Central memory CD8-positive, alpha-beta T cell (primary cell): ENCODE results near the gene NCAM2.

Source experiments
- ATAC-seq: fragments of 150-1000 bp; cut with Tn5 transposase; replicated peaks from 2 replicates; pipeline ENCODE4 v1.10.0; 2022; ENCODE audit warnings: mild to moderate bottlenecking, moderate FRiP score, moderate number of reproducible peaks; ENCODE audit not compliant: poor library complexity, severe bottlenecking; ENCODE audit errors: extremely low read depth
- DNase-seq, 2 donors: peaks; one replicate each; pipeline ENCODE4 v3.0.0; 2021; ENCODE audit warnings: low spot score in 2 of 2
- H3K27ac Mint-ChIP-seq: one replicate; pipeline ENCODE4 v1.8.0; 2022; ENCODE audit warnings: low read depth, mild to moderate bottlenecking, moderate library complexity, mixed read lengths
- H3K27me3 Mint-ChIP-seq: one replicate; pipeline ENCODE4 v1.8.0; 2022; ENCODE audit warnings: mixed read lengths
- H3K36me3 Mint-ChIP-seq: one replicate; pipeline ENCODE4 v1.8.0; 2022; ENCODE audit warnings: mild to moderate bottlenecking, moderate library complexity, mixed read lengths; ENCODE audit not compliant: insufficient read depth
- H3K4me1 Mint-ChIP-seq: one replicate; pipeline ENCODE4 v1.8.0; 2022; ENCODE audit warnings: mixed read lengths
- H3K4me3 Mint-ChIP-seq: one replicate; pipeline ENCODE4 v1.8.0; 2022; ENCODE audit warnings: mild to moderate bottlenecking, moderate library complexity, mixed read lengths
- H3K9me3 Mint-ChIP-seq: one replicate; pipeline ENCODE4 v1.8.0; 2022; ENCODE audit warnings: mixed read lengths

The NCAM2 gene

DNA sequence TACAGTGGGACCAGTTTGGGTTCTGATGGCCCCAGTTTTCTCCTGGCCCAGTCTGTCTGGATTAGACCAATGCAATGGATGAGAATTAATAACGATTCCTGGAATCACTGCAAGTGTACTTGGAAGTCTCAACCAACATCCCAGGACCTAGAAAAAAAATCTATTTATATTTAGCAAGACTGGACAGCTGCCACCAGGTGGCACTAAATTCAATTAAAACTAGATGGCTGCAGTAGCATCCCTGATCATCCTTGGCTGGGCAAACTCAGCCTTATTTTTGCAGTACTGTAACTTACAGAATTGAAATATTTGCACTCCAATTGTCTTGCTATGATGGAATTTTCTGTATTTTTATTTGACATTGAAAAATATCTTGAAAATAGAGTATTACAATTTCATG lies 165.7 kb downstream of the NCAM2 start:
- Mint-ChIP-seq H3K4me3 (no peak overlapping the region), H3K4me1 (no peaks in the 10 kb centered on the region), H3K9me3 (peaks cover 6% of the 10 kb centered on the region), H3K36me3 (no peaks in the 10 kb centered on the region), H3K27ac (no peak overlapping the region), H3K27me3 (no peaks in the 10 kb centered on the region)
- ATAC-seq (no peak), DNase-seq (no peak)

DNA sequence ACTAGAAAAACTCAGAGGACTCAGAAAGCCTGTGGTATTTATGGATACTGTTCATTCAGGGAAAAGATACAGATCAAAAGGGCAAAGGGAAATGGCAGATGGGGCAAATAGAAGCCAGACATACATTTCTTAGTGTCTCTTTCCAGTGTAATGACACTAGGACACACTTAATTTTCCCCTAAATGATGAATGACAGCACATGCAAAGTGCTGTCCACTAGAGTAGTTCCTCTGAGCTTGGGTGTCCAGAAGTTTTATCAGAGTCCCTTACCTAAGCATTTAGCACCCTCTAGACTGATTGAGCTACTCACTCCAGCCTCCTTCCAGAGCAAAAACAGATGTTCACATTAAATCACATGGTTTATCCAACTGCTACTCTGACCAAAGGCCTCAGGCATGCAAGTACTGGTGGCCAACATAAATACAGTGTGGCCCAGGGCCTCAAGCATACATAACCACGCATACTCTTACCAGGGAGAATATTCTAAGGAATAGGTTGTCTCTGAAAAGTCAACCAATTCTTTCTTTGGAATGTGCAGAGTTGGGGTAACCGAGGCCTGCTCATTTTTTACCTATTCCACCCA lies 166.9 kb downstream of the NCAM2 start:
- Mint-ChIP-seq H3K27me3 (no peaks in the 10 kb centered on the region), H3K4me1 (no peaks in the 10 kb centered on the region), H3K4me3 (no peak overlapping the region), H3K36me3 (no peaks in the 10 kb centered on the region), H3K27ac (no peak overlapping the region), H3K9me3 (peaks cover 6% of the 10 kb centered on the region)
- DNase-seq (no peak), ATAC-seq (no peak)

DNA sequence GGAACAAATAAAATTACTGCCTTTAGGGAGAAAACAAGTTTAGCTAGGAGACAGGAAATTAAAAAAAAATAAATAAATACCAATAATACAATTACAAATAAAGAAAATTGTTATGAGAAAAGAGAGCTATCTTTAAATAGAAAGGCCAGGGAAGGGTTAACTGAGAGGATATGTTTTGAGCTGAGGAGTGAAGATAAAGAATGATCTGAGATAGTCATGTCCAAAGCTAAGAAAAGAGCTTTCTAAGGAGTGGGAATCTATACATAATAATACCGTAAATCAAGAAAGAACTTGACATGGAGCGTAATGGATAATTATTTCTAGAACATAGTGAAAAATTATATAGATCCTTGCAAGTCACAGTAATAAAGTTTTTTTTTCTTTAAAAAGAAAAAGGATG lies 176.5 kb downstream of the NCAM2 start:
- Mint-ChIP-seq H3K36me3 (no peaks in the 10 kb centered on the region), H3K4me3 (no peak overlapping the region), H3K4me1 (no peaks in the 10 kb centered on the region), H3K27ac (no peak overlapping the region), H3K9me3 (peaks cover 13% of the 10 kb centered on the region), H3K27me3 (no peaks in the 10 kb centered on the region)
- ATAC-seq (no peak), DNase-seq (no peak)

DNA sequence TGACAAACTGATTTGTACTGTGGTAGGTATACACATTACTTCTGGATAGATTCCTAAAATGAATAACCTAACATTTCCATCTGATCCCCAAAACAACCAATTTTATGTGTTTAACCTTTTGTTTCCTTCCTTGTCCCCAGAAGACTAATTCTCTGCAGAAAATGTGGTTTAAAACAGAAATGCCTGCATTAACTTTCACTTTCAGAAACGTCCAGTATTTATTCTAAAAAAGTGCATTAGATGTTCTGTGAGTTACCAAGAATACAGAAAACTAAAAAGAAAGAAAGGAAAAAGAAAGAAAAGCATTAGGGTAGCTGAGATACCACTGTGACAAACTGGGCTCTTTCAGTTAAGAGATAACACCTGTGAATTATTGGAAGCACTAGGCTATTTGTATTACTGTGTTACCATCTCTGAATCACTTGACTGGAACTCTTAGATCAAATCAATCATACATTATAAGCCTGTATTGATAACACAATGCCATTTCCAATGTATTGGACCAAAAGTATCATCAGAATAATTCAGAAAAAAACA lies 177.7 kb downstream of the NCAM2 start:
- Mint-ChIP-seq H3K9me3 (peaks cover 13% of the 10 kb centered on the region), H3K27me3 (no peaks in the 10 kb centered on the region), H3K4me3 (no peak overlapping the region), H3K4me1 (no peaks in the 10 kb centered on the region), H3K27ac (no peak overlapping the region), H3K36me3 (no peaks in the 10 kb centered on the region)
- ATAC-seq (no peak), DNase-seq (no peak)

DNA sequence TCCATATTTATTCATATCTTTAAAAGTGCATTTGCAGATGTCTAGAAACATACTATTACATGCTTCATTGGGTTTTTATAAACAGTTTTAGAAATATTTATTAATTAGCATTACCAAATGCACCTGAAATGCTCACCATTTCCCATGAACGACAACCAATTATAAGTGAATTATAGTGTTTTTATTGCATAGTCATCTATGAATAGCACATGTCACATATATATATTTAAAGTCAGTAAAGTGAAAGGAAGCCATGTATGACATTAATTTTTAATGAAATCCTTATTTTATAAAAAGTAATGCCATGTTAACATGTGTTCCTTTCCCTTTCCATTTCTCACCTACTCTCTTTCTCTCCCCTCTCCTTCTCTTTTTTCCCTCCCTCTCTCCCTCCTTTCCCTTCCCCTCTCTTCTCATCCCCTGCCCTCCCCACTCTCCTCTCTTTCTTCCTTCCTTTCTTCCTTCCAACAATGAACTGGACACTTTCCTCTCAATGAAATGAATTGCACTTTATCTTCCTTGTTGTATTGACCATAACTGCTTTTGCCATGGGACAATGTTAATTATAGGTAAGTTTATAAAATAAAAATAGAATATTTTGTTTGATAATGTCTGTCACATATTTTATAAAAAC lies 179.3 kb downstream of the NCAM2 start:
- Mint-ChIP-seq H3K36me3 (no peaks in the 10 kb centered on the region), H3K4me1 (no peaks in the 10 kb centered on the region), H3K4me3 (no peak overlapping the region), H3K9me3 (peaks cover 13% of the 10 kb centered on the region), H3K27me3 (no peaks in the 10 kb centered on the region), H3K27ac (no peak overlapping the region)
- ATAC-seq (no peak), DNase-seq (no peak)

DNA sequence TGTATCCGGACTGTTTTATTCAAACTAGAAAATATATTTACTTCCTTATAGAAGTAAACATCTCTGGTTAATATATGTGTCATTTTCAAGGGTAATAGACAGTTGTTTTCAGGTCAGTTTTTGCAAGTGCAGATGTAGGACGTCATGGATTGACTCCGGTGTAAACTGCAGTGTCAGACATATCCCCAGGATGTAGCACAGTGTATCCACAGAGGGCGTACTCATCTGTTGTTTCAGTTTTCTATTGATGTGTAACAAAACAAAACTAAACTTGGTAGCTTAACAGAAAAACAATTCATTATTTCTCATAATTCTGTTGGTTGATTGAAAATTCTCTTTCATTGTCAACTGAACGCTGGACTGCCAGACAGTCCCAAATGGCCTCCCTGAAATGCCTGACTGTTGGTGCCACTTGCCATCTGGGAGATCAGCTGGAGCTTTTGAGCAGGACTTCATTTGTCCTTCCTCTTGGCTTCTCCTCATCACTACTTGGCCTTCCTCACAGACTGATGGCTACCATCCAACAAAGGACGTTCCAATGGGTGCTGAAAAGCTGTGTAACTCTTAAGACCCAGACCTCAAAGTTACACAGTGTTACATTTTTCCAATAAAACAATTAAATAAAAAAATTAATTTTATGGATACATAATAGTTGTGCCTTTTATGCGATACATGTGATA lies 181.6 kb downstream of the NCAM2 start:
- Mint-ChIP-seq H3K36me3 (no peaks in the 10 kb centered on the region), H3K4me3 (no peak overlapping the region), H3K4me1 (no peaks in the 10 kb centered on the region), H3K27ac (no peak overlapping the region), H3K9me3 (peaks cover 12% of the 10 kb centered on the region), H3K27me3 (no peaks in the 10 kb centered on the region)
- DNase-seq, result no peak
- ATAC-seq, result no peak

DNA sequence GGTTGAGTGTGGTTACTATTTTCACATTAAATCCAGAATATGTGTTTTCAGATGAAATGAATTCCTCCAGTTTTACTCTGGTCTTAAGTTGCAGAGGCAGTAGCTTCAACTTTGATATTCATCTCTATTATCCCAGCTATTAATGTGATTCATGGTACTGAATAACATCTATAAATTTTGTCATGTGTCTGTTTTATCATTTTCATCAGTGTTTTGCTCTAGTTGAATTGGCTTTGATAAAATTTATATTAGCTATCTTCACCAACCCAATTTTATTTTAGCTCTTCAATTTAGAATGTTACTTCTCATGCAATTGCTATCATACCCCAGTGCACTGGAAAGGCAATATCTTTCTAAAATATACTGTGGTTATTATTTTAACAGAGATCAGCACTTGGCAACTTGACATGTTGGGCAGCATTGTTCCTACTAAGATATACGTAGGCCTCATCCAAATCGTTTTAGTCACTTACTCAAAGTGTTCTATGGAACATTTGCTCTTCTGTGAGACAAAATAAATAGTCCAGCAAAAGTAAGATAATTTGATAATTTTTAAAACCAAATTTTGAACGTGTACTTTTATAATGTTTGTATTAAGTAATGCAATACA lies 184.3 kb downstream of the NCAM2 start:
- no peak for ATAC-seq
- no peaks in the 10 kb centered on the region for H3K27me3 Mint-ChIP-seq
- H3K9me3 Mint-ChIP-seq, result peaks cover 5% of the 10 kb centered on the region
- no peak overlapping the region for H3K4me3 Mint-ChIP-seq
- no peak overlapping the region for H3K27ac Mint-ChIP-seq
- DNase-seq, result no peak
- H3K4me1 Mint-ChIP-seq, result no peaks in the 10 kb centered on the region
- no peaks in the 10 kb centered on the region for H3K36me3 Mint-ChIP-seq

DNA sequence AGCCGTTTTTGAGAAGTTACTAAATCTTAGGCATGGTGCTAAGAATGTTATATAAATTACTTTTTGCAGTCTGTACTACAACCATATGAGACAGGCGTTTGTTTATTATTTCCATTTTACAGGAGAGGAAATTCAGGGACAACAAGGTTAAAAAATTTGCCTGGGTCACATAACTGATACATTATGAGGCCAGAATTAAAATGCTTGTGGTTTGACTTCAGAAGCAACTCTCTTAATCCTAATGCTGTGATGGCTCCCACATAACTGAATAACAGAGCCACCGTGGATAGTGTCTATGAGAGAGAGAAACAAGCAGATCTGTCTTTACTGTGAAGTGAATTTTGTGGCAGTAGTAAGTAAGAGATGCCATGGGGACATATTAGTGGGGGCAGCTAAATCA lies 184.9 kb downstream of the NCAM2 start:
- no peaks in the 10 kb centered on the region for H3K27me3 Mint-ChIP-seq
- no peak for ATAC-seq
- DNase-seq, result no peak
- no peaks in the 10 kb centered on the region for H3K4me1 Mint-ChIP-seq
- no peak overlapping the region for H3K4me3 Mint-ChIP-seq
- no peaks in the 10 kb centered on the region for H3K36me3 Mint-ChIP-seq
- H3K27ac Mint-ChIP-seq, result no peak overlapping the region
- H3K9me3 Mint-ChIP-seq, result peaks cover 5% of the 10 kb centered on the region

DNA sequence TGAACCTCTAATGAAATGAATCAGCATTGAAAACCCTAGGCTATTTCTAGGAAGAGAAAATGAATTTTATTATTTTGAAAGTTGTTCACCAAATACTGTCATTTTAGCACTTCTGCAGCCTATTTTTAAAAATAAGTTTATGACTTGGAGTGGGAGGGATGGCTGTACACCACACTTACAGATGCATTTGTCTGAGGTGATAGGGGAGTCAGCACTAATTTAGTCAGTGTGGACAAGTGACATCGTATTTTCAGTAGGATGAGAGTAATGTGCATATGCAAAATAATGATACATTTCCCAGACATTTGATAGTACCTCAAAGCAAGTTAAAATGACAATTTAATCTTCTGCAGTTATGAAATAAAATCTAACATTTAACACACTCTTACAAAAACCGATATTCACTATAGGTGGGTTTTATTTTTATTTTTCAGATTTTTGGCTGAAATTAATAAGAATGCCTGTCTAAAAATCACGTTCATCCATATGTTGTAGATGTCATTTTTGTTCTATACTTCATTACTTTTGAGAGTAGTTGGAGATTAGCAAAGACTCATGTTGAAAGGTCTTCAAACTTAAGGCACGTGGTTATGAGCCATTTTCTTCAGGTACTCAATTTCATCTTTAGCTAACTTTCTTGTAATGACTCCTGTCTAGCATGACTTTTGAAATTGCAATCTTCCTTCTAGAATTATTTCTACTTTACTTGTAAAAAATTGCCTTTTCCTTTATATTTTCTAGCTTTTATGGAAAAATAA lies 186.7 kb downstream of the NCAM2 start:
- ATAC-seq (no peak), DNase-seq (no peak)
- H3K9me3 Mint-ChIP-seq, result peaks cover 5% of the 10 kb centered on the region
- no peaks in the 10 kb centered on the region for H3K36me3 Mint-ChIP-seq
- H3K27me3 Mint-ChIP-seq, result no peaks in the 10 kb centered on the region
- no peak overlapping the region for H3K4me3 Mint-ChIP-seq
- H3K27ac Mint-ChIP-seq, result no peak overlapping the region
- no peaks in the 10 kb centered on the region for H3K4me1 Mint-ChIP-seq

DNA sequence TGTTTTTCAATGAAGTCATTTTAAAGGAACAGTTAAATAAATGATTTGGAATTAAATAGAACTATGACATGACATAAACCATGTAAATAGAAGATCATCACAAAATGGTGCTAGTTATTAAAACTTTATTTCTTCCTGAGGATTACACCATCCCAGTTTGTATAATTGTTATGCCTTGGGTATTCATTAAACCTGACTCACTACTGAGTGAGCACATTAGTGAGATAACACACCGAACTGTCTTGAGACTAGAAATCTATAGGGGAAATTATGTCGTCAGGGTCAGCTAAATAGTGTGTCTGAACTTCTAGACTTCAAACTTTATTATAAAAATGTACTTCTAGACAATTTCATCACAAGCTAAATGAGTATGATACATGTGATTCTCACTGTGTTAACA lies 189.4 kb downstream of the NCAM2 start:
- H3K4me1 Mint-ChIP-seq, result no peaks in the 10 kb centered on the region
- peaks cover 10% of the 10 kb centered on the region for H3K9me3 Mint-ChIP-seq
- H3K27me3 Mint-ChIP-seq, result no peaks in the 10 kb centered on the region
- H3K4me3 Mint-ChIP-seq, result no peak overlapping the region
- H3K27ac Mint-ChIP-seq, result no peak overlapping the region
- ATAC-seq (no peak), DNase-seq (no peak)
- no peaks in the 10 kb centered on the region for H3K36me3 Mint-ChIP-seq

DNA sequence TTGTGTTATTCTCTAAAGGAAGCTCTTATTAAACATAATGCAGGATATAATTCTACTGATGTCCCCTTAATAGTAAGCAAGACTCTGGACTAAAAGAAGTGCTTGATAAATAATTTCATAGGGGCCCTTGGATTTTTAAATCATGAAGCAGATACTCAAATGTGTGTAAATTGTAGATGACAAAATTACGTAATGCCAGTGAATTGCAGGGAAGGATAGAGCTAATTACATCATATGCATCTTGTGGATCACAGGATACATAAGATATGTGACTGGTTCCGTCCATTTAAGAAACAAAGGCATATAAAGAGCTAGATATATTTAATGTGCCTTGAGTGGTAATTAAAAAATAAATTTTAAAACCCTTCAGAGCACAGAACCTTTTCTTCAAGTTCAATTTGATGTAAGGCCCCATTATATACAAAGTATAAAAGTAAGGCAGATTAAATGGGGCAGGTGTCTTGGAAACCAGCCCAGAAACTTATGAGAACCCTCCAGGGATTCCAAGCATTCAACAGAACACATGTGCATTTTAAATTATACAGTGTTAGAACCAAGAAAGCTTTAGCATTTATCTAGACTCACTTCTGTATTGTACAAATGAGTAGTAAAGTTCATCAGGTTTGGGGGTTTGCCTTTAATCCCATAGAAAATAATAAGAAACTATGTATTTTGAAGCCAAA lies 190.4 kb downstream of the NCAM2 start:
- Mint-ChIP-seq H3K4me1 (no peaks in the 10 kb centered on the region), H3K27me3 (no peaks in the 10 kb centered on the region), H3K4me3 (no peak overlapping the region), H3K9me3 (peaks cover 11% of the 10 kb centered on the region), H3K36me3 (no peaks in the 10 kb centered on the region), H3K27ac (no peak overlapping the region)
- ATAC-seq, result no peak
- no peak for DNase-seq

DNA sequence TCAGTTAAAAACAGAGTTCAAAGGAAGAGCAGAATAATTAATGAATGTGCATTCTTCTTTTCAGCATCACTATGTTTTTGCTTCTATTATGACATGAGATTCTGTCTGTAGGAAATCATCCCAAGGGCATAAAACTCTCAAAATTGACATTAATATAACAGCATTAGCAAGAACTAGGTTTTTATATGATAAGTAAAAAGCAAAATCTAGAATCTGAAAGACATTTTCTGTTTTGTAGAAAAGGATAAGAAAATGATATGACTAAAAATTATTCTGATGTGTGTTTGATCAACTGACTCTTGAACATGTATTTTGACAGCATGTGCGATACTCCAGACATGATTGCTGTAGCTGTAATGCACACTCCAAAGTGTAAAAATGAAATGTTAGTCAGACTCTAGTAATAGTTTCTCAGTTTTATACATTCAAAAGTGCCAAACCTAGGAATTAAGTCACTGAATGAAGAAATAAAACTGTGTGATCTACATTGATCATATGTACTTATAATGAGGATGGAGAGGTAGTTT lies 197.3 kb downstream of the NCAM2 start:
- Mint-ChIP-seq H3K9me3 (peaks cover 11% of the 10 kb centered on the region), H3K4me3 (no peak overlapping the region), H3K36me3 (no peaks in the 10 kb centered on the region), H3K27ac (no peak overlapping the region), H3K27me3 (no peaks in the 10 kb centered on the region), H3K4me1 (no peaks in the 10 kb centered on the region)
- ATAC-seq (no peak), DNase-seq (no peak)
